ENCODE results near the gene WWC1.
A peak's percentile ranks its signal among the peaks of the same experiment; 100 is the strongest.

The WWC1 gene

GRCh38 chr5:168377525-168377924, 86.1 kb downstream of the WWC1 start:
- no peak overlapping the region for H3K27ac ChIP-seq
- TF ChIP-seq CTCF (conservative IDR thresholded peaks at IDR 0.05): no peak

GRCh38 chr5:168378741-168379140, 87.3 kb downstream of the WWC1 start:
- H3K27ac ChIP-seq: no peak overlapping the region
- no peak for TF ChIP-seq CTCF (conservative IDR thresholded peaks at IDR 0.05)

- TF ChIP-seq CTCF (conservative IDR thresholded peaks at IDR 0.05): no peak
- no peak overlapping the region for H3K27ac ChIP-seq
These were observed 91.0 kb downstream of the WWC1 start for GRCh38 chr5:168382421-168382820.

- no peak overlapping the region for H3K27ac ChIP-seq
- no peak for TF ChIP-seq CTCF (conservative IDR thresholded peaks at IDR 0.05)
These were observed 99.0 kb downstream of the WWC1 start for GRCh38 chr5:168390491-168390890.

GRCh38 chr5:168393773-168394172, 102.3 kb downstream of the WWC1 start:
- no peak overlapping the region for H3K27ac ChIP-seq
- no peak for TF ChIP-seq CTCF (conservative IDR thresholded peaks at IDR 0.05)

GRCh38 chr5:168400429-168401220, 109.2 kb downstream of the WWC1 start:
- no peak overlapping the region; the same call in 1 of the 2 replicates for H3K27ac ChIP-seq
- no peak for TF ChIP-seq CTCF (conservative IDR thresholded peaks at IDR 0.05)

- no peak for TF ChIP-seq CTCF (conservative IDR thresholded peaks at IDR 0.05)
These were observed 109.8 kb downstream of the WWC1 start for GRCh38 chr5:168401226-168401625.

More at GRCh38 chr5:168401226-168401625, 109.8 kb downstream of the WWC1 start:
- peak overlapping the region; percentile 38 for H3K27ac ChIP-seq
